ENCODE measurements around the gene ZFP1.

The ZFP1 gene

GRCh38 chr16:75216576-75216975 is 68.3 kb downstream of the ZFP1 start:
- Histone ChIP-seq H3K9ac (ENCODE audit: low read length in 2 of 2) (no peak overlapping the region), H3K27ac (ENCODE audit: low read length) (no peak overlapping the region), H3K36me3 (ENCODE audit: control insufficient read depth in 2 of 2, insufficient read depth in 2 of 2, low read length in 2 of 2) (no peaks in the 10 kb centered on the region), H3K27me3 (ENCODE audit: control insufficient read depth in 1 of 2, insufficient read depth in 2 of 2, low read length in 2 of 2) (no peaks in the 10 kb centered on the region), H3K4me1 (ENCODE audit: control insufficient read depth, insufficient read depth, low read length) (no peaks in the 10 kb centered on the region), H3K4me3 (ENCODE audit: low read length in 2 of 2) (no peak overlapping the region), H3K9me3 (ENCODE audit: control insufficient read depth in 2 of 2, low read length in 2 of 2) (no peaks in the 10 kb centered on the region)

GRCh38 chr16:75217389-75217851 is 69.1 kb downstream of the ZFP1 start:
- Histone ChIP-seq H3K27me3 (ENCODE audit: control insufficient read depth in 1 of 2, insufficient read depth in 2 of 2, low read length in 2 of 2) (no peaks in the 10 kb centered on the region), H3K9me3 (ENCODE audit: control insufficient read depth in 2 of 2, low read length in 2 of 2) (no peaks in the 10 kb centered on the region), H3K9ac (ENCODE audit: low read length in 2 of 2) (no peak overlapping the region), H3K4me3 (ENCODE audit: low read length in 2 of 2) (no peak overlapping the region), H3K4me1 (ENCODE audit: control insufficient read depth, insufficient read depth, low read length) (no peaks in the 10 kb centered on the region), H3K36me3 (ENCODE audit: control insufficient read depth in 2 of 2, insufficient read depth in 2 of 2, low read length in 2 of 2) (no peaks in the 10 kb centered on the region), H3K27ac (ENCODE audit: low read length) (no peak overlapping the region)

GRCh38 chr16:75218256-75219076 is 70.1 kb downstream of the ZFP1 start, which contains the start of gene CTRB1:
Gene CTRB1 (plus strand): TSS chr16:75218988. CDS start chr16:75219008, 20 bp downstream.
- Histone ChIP-seq H3K9me3 (ENCODE audit: control insufficient read depth in 2 of 2, low read length in 2 of 2) (no peaks in the 10 kb centered on the region), H3K4me3 (ENCODE audit: low read length in 2 of 2) (no peak within 1 kb of the TSS), H3K36me3 (ENCODE audit: control insufficient read depth in 2 of 2, insufficient read depth in 2 of 2, low read length in 2 of 2) (no peaks in the 10 kb centered on the region), H3K27ac (ENCODE audit: low read length) (no peak within 1 kb of the TSS), H3K9ac (ENCODE audit: low read length in 2 of 2) (no peak within 1 kb of the TSS), H3K4me1 (ENCODE audit: control insufficient read depth, insufficient read depth, low read length) (no peaks in the 10 kb centered on the region), H3K27me3 (ENCODE audit: control insufficient read depth in 1 of 2, insufficient read depth in 2 of 2, low read length in 2 of 2) (no peaks in the 10 kb centered on the region)

- no peak overlapping the region for H3K9ac ChIP-seq (ENCODE audit: low read length in 2 of 2)
- H3K27me3 ChIP-seq (ENCODE audit: control insufficient read depth in 1 of 2, insufficient read depth in 2 of 2, low read length in 2 of 2): no peaks in the 10 kb centered on the region
- no peak overlapping the region for H3K27ac ChIP-seq (ENCODE audit: low read length)
- no peaks in the 10 kb centered on the region for H3K4me1 ChIP-seq (ENCODE audit: control insufficient read depth, insufficient read depth, low read length)
- H3K4me3 ChIP-seq (ENCODE audit: low read length in 2 of 2): no peak overlapping the region
- no peaks in the 10 kb centered on the region for H3K9me3 ChIP-seq (ENCODE audit: control insufficient read depth in 2 of 2, low read length in 2 of 2)
- H3K36me3 ChIP-seq (ENCODE audit: control insufficient read depth in 2 of 2, insufficient read depth in 2 of 2, low read length in 2 of 2): no peaks in the 10 kb centered on the region
Observed at GRCh38 chr16:75219088-75219487, 70.8 kb downstream of the ZFP1 start.

GRCh38 chr16:75219838-75220237 is 71.5 kb downstream of the ZFP1 start:
- no peak overlapping the region for H3K9ac ChIP-seq (ENCODE audit: low read length in 2 of 2)
- no peak overlapping the region for H3K4me3 ChIP-seq (ENCODE audit: low read length in 2 of 2)
- no peak overlapping the region for H3K27ac ChIP-seq (ENCODE audit: low read length)
- H3K27me3 ChIP-seq (ENCODE audit: control insufficient read depth in 1 of 2, insufficient read depth in 2 of 2, low read length in 2 of 2): peaks cover 4 to 5% of the 10 kb centered on the region in 2 donors
- no peaks in the 10 kb centered on the region for H3K9me3 ChIP-seq (ENCODE audit: control insufficient read depth in 2 of 2, low read length in 2 of 2)
- no peaks in the 10 kb centered on the region for H3K4me1 ChIP-seq (ENCODE audit: control insufficient read depth, insufficient read depth, low read length)
- H3K36me3 ChIP-seq (ENCODE audit: control insufficient read depth in 2 of 2, insufficient read depth in 2 of 2, low read length in 2 of 2): no peaks in the 10 kb centered on the region

Measured in stomach smooth muscle (tissue), 2 donors.